PC-3 (cell line): ENCODE measurements around the gene ANTXR1. TPM values are rescaled to one million over a fixed set of nuclear protein-coding genes. Genes with fewer than 3 reads are reported as not detected.

Experiments used
- ATAC-seq: fragments of 200-7000 bp; cut with Tn5 transposase; 2 replicates; pipeline ENCODE4 v1.9.1; 2020; ENCODE audit warnings: mild to moderate bottlenecking, moderate library complexity
- BruUV-seq: library from RNA; stranded (reverse); fragments of 400-500 nt; replicated peaks from 2 replicates; lab custom pipeline; 2021; lab: Mats Ljungman, UMichigan
- CTCF ChIA-PET: fragments of 300-600 bp; sonication (Branson Sonifier 250); formaldehyde crosslinking; loops from one replicate; lab custom pipeline; 2022; ENCODE audit warnings: antibody characterized with exemption; lab: Charles Lee
- POLR2A ChIA-PET: fragments of 300-600 bp; sonication (Branson Sonifier 250); formaldehyde crosslinking; loops from one replicate; lab custom pipeline; 2022; ENCODE audit warnings: antibody characterized with exemption; ENCODE audit not compliant: unreplicated experiment; lab: Charles Lee
- DNase-seq: peaks from one replicate; pipeline ENCODE4 v3.0.0-alpha.2; 2015
- H2AFZ ChIP-seq: fragments of 300-600 bp; sonication (generic); 2 replicates; pipeline ENCODE4 v1.6.0; 2016; ENCODE audit warnings: antibody characterized with exemption, low read length
- H3F3A ChIP-seq: fragments of 300-600 bp; sonication (generic); one replicate; pipeline ENCODE4 v1.6.0; 2017; ENCODE audit warnings: antibody characterized with exemption, low read length, control low read depth, mild to moderate bottlenecking; ENCODE audit not compliant: unreplicated experiment
- H3K27ac ChIP-seq: fragments of 300-600 bp; sonication (generic); 2 replicates; pipeline ENCODE4 v1.5.1; 2016; ENCODE audit warnings: mild to moderate bottlenecking, low read length
- H3K27me3 ChIP-seq: fragments of 300-600 bp; sonication (generic); 2 replicates; pipeline ENCODE4 v1.6.1; 2016; ENCODE audit warnings: low read length, mixed read lengths
- H3K36me3 ChIP-seq: fragments of 300-600 bp; sonication (generic); 2 replicates; pipeline ENCODE4 v1.6.1; 2016; ENCODE audit warnings: low read depth, mixed run types, low read length, mixed read lengths
- H3K4me1 ChIP-seq: fragments of 300-600 bp; sonication (generic); 2 replicates; pipeline ENCODE4 v1.5.1; 2016; ENCODE audit warnings: low read length; ENCODE audit not compliant: insufficient read depth
- H3K4me2 ChIP-seq: fragments of 300-600 bp; sonication (generic); 2 replicates; pipeline ENCODE4 v1.6.0; 2016; ENCODE audit warnings: low read length
- H3K4me3 ChIP-seq: fragments of 300-600 bp; sonication (generic); 2 replicates; pipeline ENCODE4 v1.5.1; 2016; ENCODE audit warnings: mild to moderate bottlenecking, low read length, mixed read lengths
- H3K79me2 ChIP-seq: fragments of 300-600 bp; sonication (generic); 2 replicates; pipeline ENCODE4 v1.6.1; 2017; ENCODE audit warnings: low read length, mixed read lengths
- H3K9ac ChIP-seq: fragments of 300-600 bp; sonication (generic); 2 replicates; pipeline ENCODE4 v1.6.0; 2016; ENCODE audit warnings: mild to moderate bottlenecking, low read length
- H3K9me2 ChIP-seq: fragments of 300-600 bp; sonication (generic); replicated peaks from 2 replicates; pipeline ENCODE4 v1.6.1; 2016; ENCODE audit warnings: mixed run types, low read length, mixed read lengths
- H3K9me3 ChIP-seq: fragments of 300-600 bp; sonication (generic); 2 replicates; pipeline ENCODE4 v1.6.1; 2016; ENCODE audit warnings: low read length, mixed read lengths
- H4K20me1 ChIP-seq: fragments of 300-600 bp; sonication (generic); 2 replicates; pipeline ENCODE4 v1.6.1; 2016; ENCODE audit warnings: low read length, mixed read lengths
- EZH2 ChIP-seq: fragments of 300-600 bp; sonication (generic); IDR thresholded peaks from one replicate; pipeline ENCODE4 v1.6.1; 2017; ENCODE audit warnings: antibody characterized with exemption, mild to moderate bottlenecking, low read length; ENCODE audit not compliant: unreplicated experiment
- EZH2phosphoT487 ChIP-seq: fragments of 300-600 bp; sonication (generic); IDR thresholded peaks from 2 replicates; pipeline ENCODE4 v1.6.1; 2018; ENCODE audit warnings: mild to moderate bottlenecking, antibody characterized with exemption, low read length, borderline replicate concordance
- intact Hi-C: fragments of 100-400 bp; cut with micrococcal nuclease; formaldehyde crosslinking; loops from 2 replicates; pipeline ENCODE4 v1.9.0; 2023
- total RNA-seq: library from RNA; depleted of rRNA; stranded (reverse); fragments of >200 nt; gene quantifications from 2 replicates; pipeline ENCODE4 v1.2.3, GENCODE V29; 2014
- TF ChIP-seq, protein P1 (sequence below): fragments of 300-600 bp; sonication (generic); conservative IDR thresholded peaks from 2 replicates; pipeline ENCODE4 v1.5.1; 2017; ENCODE audit warnings: antibody characterized with exemption, low read depth, mild to moderate bottlenecking, low read length

Gene ANTXR1
- total RNA-seq, 1 experiment from 2014 or later = 31.2 TPM

DNA sequence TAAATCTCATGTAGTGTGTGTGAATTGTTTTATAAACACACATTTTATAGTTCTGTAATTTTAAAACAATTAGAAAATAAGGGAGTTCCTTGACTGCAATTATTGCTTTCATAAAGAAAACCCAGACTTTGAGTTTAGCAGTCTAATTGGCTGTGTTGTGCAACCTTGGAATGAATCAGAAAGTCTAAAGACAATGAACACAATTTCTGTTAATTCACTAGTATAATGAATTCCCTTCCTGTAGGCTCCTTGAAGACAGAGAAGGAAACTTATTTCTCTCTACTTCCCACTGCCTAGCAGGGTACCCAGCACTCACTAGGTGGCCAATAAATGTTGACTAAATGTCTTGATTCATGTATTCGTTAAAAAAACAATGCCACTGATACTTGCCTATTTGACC is 79.9 kb downstream of the ANTXR1 start:
- H4K20me1 ChIP-seq = no peaks in the 10 kb centered on the region
- H3K4me1 ChIP-seq = no peaks in the 10 kb centered on the region
- TF ChIP-seq EZH2 (no peak), EZH2phosphoT487 (no peak)
- TF ChIP-seq, protein P1, sequence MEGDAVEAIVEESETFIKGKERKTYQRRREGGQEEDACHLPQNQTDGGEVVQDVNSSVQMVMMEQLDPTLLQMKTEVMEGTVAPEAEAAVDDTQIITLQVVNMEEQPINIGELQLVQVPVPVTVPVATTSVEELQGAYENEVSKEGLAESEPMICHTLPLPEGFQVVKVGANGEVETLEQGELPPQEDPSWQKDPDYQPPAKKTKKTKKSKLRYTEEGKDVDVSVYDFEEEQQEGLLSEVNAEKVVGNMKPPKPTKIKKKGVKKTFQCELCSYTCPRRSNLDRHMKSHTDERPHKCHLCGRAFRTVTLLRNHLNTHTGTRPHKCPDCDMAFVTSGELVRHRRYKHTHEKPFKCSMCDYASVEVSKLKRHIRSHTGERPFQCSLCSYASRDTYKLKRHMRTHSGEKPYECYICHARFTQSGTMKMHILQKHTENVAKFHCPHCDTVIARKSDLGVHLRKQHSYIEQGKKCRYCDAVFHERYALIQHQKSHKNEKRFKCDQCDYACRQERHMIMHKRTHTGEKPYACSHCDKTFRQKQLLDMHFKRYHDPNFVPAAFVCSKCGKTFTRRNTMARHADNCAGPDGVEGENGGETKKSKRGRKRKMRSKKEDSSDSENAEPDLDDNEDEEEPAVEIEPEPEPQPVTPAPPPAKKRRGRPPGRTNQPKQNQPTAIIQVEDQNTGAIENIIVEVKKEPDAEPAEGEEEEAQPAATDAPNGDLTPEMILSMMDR = no peak
- ATAC-seq (no peak), DNase-seq (no peak)
- no peak overlapping the region for H3K27ac ChIP-seq
- POLR2A ChIA-PET = no interaction called here
- H3K79me2 ChIP-seq = no peaks in the 10 kb centered on the region
- BruUV-seq = no TSS peak
- H3F3A ChIP-seq = no peaks in the 10 kb centered on the region
- H2AFZ ChIP-seq = no peak overlapping the region
- intact Hi-C loops = no loop called here
- no peak overlapping the region for H3K4me3 ChIP-seq
- H3K4me2 ChIP-seq = no peak overlapping the region
- no peaks in the 10 kb centered on the region for H3K9me3 ChIP-seq
- no peak overlapping the region for H3K9ac ChIP-seq
- 0 out of 2 replicates have a peak, but pooled peaks cover 3% of the 10 kb centered on the region for H3K36me3 ChIP-seq
- H3K27me3 ChIP-seq = no peaks in the 10 kb centered on the region
- no peaks in the 10 kb centered on the region for H3K9me2 ChIP-seq
- CTCF ChIA-PET = no interaction called here

DNA sequence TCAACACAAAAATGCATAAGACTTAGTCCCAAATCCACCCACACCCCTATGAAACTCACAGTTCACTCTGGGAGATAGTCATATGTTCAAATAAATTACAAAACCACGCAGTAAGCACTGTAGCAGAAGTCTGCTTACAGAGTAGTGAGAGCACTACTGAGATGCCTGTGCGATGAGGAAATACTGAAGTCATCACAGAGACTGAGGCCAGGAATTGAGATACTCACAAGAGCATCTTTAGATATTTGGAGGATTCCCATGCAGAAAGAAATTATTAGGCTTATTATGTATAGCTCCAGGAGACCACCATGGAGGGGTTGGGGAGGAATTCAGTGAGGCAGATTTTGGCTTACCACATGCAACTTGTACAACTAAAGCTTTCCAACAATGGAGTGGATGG is 82.3 kb downstream of the ANTXR1 start:
- DNase-seq = no peak
- H3K9ac ChIP-seq = no peak overlapping the region
- no peak for ATAC-seq
- no peak for TF ChIP-seq EZH2
- no peak for TF ChIP-seq EZH2phosphoT487
- TF ChIP-seq, protein P1 = no peak
- no TSS peak for BruUV-seq
- CTCF ChIA-PET = no interaction called here
- H4K20me1 ChIP-seq = no peaks in the 10 kb centered on the region
- no peak overlapping the region for H2AFZ ChIP-seq
- no peaks in the 10 kb centered on the region for H3K9me3 ChIP-seq
- H3K4me1 ChIP-seq = peaks cover 9% of the 10 kb centered on the region
- H3K4me3 ChIP-seq = no peak overlapping the region
- intact Hi-C loops = no loop called here
- H3K9me2 ChIP-seq = no peaks in the 10 kb centered on the region
- H3K27ac ChIP-seq = no peak overlapping the region
- POLR2A ChIA-PET = no interaction called here
- no peak overlapping the region for H3K4me2 ChIP-seq
- H3K27me3 ChIP-seq = no peaks in the 10 kb centered on the region
- no peaks in the 10 kb centered on the region for H3K79me2 ChIP-seq
- H3F3A ChIP-seq = peaks cover 4% of the 10 kb centered on the region
- H3K36me3 ChIP-seq = 0 out of 2 replicates have a peak, but pooled peaks cover 5% of the 10 kb centered on the region

DNA sequence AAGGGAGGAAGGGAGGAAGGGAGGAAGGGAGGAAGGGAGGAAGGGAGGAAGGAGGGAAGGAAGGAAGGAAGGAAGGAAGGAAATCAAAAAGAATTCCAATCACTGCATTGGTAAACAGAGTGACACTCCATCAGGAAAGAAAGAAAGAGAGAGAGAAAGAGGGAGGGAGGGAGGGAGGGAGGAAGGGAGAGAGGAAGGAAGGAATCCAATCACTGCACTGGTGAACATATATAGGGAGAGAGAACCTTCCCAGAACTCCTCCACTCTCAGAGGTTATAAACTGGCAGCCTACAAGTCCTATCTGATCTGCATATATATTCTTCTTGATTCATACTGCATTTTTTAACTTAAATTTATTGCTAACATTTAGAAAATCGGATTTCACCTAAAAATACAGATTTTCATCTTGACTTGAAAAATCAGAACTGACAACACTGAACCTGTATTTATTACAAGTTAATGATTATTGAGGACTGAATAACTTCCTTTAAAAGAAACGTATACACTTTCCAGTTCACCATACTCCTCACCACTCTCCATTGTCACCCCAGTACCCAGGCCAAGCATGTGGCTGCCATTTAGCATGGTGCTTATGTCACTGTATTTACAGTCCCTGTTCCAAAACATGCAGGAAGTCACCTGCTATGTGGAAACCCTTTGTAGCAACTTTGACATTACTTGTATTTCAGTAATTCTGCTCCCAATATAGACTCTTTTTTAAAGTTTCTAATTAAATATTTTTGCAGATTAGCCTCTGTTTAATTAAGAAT is 83.5 kb downstream of the ANTXR1 start:
- intact Hi-C loops = no loop called here
- Histone ChIP-seq H3K79me2 (no peaks in the 10 kb centered on the region), H3F3A (peaks cover 4% of the 10 kb centered on the region), H3K4me3 (no peak overlapping the region), H3K4me2 (no peak overlapping the region), H3K4me1 (peaks cover 9% of the 10 kb centered on the region), H4K20me1 (no peaks in the 10 kb centered on the region), H3K36me3 (0 out of 2 replicates have a peak, but pooled peaks cover 5% of the 10 kb centered on the region), H2AFZ (no peak overlapping the region), H3K9ac (no peak overlapping the region), H3K27ac (no peak overlapping the region), H3K9me3 (no peaks in the 10 kb centered on the region), H3K27me3 (no peaks in the 10 kb centered on the region), H3K9me2 (no peaks in the 10 kb centered on the region)
- ChIA-PET CTCF (no interaction called here), POLR2A (interaction anchor here (0.6 kb wide), 1 partner anchor 161 kb away, joined by 4 read pairs; no protein-coding TSS in a partner anchor)
- no peak for ATAC-seq
- TF ChIP-seq EZH2phosphoT487 = no peak
- TF ChIP-seq EZH2 = no peak
- TF ChIP-seq, protein P1 = no peak
- no peak for DNase-seq
- BruUV-seq = no TSS peak
